AML-193 (cell line): ENCODE results near the gene PDE1C.

Experiments
- DNase-seq, 2 experiments: peaks; one replicate each; lab custom pipeline; 2025; lab: John Stamatoyannopoulos, UW

The PDE1C gene

DNA sequence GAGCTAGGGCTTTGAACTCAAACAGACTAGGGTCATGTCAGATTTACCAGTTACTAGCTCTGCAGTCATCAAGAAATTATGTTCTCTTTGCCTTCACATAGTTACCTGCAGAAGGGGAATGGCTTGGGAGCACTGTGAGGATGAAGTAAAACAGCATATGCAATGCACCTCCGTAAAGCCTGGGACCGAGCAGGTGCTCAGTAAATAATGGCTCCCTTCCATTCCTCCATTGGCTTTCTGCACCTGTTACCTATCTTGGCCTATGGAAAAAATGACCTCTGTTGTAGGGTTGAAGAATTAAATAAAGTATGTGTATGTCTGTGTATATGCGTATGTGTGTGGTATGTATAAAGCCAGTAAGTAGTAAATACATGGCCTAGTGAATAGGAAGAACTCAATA is 78.8 kb downstream of the PDE1C start:
- no peak for DNase-seq

DNA sequence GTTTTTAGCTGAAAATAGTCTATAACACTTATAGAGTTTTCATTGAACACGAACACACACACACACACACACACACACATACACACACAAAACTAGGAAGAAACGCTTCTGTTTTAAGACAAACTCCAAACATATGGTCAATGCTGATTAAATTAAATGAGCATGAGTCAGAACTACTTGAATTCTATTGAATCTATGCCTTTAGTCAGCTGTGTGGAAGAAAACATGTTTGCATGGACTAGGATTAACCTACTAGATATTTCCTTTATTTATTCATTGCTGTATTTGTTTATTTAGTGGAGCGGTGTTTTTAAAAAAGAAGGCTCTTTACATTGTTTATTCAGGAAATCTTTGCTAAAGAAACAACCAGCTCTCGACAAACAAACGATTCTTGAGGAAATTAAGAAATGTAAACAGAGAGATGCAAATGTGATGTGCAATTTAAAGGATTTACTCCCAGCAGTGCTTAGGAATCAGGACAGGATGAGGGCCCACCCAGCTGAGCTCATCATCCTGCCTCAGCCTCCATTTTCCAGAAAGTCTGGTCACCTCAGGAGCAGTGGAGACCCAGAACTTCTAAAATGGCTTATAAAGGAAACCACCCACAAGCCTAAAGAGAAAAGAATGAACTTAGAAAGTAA is 83.2 kb downstream of the PDE1C start:
- no peak for DNase-seq

DNA sequence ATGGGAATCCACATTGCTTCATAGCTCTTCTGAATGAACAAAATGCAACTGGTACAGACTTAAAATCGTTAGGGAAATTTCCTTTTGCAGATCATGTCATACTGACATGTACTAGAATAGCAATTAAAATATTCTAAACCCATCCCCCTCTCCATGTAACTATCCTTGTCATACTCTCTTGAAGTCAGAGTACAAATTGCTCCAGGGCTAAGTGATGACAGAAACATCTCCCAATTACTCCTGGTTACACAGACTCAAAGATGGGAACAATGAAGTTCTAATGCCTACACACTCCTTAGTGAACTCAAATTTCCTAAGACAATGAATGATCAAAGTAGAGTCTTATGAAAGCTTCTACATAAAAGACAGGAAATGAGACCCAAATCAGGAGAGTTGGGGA is 87.2 kb downstream of the PDE1C start:
- DNase-seq = no peak

DNA sequence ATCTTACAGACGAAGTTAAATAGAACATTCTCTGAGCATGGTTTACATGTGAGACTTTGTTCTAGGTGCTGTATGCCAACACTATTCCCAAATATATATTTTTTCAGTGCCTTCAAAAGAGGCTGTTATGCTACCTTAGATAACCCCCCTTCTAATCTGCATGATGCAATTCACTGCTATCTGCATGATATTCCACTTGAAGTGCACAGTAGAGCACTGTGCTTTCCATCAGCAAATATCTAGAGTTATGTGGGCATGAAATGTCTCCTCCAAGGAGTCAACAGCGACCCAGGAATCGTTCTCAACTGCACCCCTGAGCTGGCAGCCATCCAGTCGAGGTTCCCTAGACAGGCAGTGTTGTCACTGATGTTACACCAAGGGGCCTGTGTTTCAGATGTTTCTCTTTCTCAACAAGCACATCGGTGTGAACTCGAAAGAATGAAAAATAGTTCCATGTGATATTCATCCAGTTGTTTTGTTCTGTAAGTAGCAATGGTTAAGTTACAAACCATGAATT is 88.3 kb downstream of the PDE1C start:
- DNase-seq = no peak

DNA sequence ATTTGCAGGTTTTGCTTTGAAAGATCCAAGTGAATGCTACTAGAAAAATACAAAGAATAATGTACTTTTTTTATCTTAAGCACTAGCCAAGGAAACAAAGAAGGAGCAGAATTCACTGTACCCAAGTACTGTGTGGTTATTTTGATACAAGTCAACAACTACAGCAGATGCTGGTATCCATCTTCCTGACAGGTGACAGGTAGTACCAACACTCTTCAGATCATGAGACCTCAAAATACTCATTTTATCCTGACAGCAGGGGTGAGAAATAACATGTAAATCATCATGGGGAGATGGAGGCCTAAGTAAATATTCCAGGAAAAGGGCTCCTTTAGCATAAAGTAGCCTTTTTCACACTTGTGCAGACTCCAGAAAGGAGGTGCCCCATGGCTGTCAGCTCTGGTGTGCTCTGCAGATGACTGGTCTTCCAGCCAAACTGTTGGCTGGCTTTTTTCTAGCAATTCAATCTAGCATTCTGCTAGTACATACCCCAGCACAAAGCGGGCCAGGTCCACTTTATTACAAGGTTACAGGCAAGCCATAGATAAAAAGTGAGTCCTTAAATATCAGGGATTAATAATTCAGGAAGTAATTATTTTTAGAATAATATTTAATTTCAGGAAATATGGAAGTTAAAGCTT is 90.4 kb downstream of the PDE1C start:
- DNase-seq = no peak

DNA sequence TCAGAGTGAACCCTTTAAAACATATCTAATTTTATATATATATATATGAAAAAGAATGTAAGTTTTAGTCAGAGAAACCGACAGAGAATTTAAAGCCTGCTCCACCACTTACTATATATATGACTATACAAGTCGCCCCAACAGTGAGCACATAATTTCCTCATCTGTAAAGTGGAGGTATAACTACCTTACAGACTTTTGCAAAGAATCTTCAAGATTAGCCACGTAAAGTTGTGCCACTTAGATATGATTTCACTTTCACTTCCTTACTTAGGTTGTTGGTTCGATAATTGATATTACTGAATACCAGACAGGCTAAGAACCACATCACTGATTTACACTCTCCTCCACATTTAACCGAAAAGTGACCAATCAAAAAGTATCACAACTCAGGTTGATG is 94.7 kb downstream of the PDE1C start:
- DNase-seq = no peak

DNA sequence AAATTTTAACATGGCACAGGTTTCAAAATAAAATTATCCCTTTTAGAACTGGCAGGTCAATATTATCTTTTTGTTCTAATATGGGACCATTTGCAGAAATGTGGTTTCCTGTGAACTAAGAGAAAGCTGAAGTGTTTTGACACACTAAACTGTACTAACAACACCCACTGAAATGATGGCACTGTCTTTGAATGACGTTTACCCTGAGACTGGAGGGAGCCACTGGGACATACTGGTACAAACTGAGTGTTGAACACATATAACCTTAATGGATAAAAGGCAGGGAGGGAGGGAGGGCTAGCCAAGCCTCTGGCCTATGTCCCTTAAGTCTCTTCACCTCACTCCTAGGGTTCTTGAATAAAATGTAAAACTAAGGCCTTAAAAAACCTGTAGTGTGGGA is 95.9 kb downstream of the PDE1C start:
- DNase-seq = no peak

DNA sequence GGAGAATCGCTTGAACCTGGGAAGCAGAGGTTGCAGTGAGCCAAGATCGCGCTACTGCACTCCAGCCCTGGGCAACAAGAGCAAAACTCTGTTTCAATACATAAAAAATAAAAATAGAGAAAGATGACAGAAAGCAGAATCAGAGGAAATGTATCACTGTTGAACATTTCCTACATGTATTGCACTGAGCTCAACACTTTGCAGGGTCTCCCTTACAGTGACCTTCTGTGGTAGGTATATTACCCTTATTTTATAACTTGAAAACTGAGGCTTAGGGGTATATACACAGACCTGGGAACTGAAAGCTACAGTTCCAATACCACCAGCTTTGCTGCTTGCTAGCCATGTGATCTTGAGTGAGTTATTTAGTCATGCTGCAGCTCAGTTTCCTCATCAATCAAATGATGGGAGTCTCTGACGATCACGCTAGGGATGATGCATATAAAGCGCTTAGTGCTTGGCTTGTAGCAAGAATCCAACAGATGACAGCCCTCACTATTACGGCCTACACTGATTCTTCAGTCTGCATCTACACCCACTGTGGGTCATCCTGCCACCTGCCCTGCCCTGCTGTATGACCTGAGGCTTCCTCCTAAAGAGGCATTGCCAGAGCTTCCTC is 99.0 kb downstream of the PDE1C start:
- DNase-seq = no peak

DNA sequence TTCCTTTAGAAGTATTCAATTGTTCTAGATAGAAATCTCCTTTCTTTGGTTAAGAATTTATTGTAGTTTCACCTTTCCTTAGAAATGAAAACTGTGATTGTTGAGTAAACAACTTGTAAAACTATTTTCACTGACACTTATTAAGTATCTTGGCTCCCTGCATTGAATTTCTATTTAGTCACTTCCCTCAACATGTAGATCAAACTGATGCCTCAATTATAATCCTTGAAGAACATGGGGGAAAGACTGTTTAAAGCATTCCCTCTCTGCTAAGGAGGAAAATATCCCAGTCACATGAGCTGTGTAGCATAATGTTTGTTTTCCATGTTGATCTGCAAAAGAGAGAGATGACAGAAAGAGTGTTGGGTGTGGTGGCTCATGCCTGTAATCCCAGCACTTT is 99.7 kb downstream of the PDE1C start:
- no peak for DNase-seq

DNA sequence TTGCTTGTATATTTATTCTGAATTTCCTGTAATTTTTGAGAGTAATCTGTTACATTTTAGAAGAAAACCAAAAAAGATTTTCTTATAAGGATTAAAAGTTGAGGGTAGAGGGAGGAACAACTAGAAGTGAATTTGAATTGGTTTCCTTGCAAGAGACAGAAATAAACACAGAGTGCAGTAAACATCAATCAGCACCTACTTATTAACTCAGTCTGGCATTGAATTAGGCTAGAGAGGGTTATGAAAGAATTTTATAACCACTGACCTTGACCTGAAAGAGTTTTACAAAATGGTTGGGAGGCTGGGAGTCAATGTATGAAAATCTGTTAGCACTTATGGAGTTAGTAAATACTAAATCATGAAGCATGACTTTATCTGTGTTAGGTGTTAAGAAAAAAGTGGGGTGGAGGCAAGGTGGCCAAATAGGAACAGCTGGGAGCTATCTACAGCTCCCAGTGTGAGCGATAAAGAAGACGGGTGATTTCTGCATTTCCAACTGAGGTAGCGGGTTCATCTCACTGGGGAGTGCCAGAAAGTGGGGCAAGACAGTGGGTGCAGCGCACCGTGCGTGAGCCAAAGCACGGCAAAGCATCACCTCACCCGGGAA is 106.5 kb downstream of the PDE1C start:
- DNase-seq = no peak

DNA sequence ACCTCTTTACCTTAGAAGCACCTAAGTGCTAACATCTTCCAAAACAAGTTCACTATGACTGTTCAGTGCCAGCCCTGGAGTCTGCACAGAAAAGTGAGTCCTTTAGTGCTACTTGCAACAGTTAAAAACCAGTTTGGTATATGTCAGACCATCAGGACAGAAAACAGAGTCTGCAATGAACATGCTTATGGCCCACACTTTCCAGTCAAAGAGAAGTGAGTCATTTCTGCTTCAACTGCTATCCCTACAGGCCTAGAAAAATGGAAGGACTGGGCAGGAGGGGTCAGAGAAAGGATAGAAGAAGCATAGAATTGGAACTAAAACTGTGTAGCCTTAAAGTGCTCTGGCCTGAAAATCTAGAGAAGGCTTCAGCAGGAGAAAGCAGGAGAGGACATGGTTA is 108.0 kb downstream of the PDE1C start:
- no peak for DNase-seq

DNA sequence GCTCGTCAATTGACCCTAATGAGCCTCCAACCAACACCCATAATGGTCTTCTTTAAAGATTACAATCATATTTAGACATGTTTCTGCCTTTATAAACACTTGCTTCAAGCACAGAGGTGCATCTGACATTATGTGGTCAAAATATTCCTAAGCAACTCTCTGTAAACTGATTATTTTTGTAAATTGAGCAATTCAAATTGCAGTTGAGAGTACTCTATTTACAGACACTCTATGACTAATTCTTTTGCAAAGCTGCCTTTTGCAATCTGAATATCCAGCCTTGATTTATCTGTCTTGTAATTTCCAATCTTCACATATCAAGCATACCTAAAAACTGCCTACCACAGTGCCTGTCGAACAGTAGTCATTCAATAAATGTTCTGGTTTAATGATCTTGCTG is 112.0 kb downstream of the PDE1C start:
- DNase-seq = no peak

DNA sequence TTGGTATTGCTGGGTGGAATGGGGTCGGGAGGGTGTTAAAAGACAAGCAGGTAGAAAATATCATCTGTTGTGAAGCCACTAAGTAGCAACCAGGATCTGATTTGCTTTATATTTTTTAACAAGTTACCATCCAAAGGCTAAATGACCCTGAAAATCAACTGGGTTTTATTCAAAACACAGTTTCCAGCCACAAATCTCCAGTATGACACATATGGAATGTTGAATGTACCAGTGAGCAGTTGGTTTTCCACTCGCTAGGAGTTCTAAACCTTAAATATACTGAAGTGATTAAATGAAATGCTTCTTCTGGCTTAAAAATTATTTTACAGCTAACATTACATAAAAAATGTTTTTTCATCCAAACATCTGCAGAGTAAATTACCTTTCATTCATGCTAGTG is 112.5 kb downstream of the PDE1C start:
- DNase-seq = no peak

DNA sequence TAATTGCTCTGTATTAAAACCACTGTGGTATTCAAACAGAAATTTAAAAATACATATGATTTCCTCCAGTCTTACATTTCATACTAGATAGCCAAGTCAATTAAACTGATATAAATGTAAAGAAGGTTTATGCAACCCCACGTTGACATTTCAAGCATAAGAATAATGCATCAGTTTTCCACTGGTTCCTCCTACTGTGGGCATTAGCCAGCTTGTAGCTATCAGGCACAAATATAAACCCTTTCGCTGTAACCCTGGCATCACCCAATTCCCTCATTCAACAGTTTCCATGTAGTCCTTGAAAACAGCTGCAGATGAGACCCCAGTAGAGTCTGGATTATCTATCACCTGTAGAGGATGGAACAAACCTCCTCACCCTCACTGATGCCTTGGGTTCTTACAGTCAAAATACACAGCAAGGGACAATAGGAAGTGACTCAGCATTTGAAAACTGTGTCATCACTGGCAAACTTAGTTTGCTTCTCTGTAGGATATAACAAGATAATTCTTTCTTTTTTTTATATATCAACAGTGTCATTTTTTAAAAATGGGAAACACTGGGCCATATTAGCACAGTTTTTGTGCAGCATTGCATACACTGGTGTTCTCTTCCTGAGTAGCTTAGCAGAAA is 113.0 kb downstream of the PDE1C start:
- peak; percentile 12 to 40 for DNase-seq

DNA sequence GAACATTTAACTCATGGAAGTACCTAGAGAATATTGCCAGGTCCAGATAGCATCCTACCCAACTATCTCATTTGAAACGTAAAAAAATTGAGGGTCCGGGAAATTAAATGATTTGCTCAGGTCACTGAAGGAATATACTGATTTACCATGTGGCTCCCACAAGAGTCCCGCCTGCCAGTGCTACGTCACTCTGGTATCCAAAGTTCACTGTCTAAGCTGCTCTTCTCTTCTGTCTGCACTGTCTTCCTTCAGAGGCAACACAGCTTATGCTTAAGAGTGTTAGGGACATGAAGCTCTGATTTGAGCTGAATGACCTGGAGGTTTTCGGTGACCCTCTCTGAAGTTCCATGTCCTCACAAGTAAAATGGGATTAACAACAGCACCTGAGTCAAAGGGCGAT is 114.6 kb downstream of the PDE1C start:
- DNase-seq = no peak

DNA sequence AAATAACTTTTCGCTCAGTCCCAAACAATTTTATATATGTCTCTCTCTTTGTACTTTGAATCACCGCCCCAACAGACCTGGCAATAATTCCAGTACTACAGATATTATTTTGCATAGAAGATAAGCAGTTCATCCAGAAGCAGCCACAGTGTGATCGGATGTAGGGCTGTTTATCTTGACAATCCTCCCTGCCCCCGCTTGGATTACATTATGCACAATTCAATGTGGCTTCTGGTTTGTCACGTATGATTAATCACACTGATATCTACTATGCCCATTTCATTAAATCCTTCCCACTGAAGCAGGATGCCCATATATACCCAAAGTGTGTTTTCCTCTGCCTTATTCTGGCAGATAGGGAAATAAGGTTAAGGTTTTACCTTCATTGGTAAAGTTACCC is 115.2 kb downstream of the PDE1C start:
- no peak for DNase-seq

DNA sequence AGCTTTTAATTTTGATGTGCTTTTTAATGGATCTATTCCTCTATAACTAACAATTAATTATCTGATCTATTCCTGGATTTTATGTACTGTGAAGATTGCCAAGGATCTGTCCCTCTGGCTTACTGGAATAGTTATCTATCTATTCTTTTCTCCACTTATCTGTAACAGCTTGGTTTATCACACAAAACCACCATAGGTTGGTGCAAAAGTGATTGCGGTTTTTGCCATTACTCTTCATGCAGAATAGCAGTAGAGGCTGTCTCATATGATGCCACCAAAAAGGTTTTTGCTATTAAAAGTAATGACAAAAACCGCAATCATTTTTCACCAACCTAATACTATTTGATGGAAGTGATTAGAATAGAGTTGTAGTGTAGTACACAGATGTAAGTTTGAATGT is 115.7 kb downstream of the PDE1C start:
- DNase-seq = no peak

DNA sequence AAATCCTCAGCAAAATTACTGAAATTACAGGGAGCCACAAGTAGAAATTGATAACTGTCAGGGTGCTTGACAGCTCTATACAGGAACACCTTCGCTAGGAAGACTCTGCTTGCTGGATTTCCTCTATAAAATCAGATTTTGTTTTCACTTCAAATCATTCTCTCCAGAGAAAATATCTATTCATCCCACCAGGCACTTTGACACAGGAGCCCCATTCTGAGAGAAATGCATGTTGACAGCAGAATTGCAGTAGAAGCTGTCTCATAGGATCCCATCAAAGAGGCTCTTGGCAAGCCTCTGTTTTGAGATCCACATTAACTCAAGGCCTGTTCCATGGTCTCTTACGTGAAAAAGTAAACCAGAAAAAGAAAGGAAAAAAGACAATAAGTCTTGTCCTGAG is 116.8 kb downstream of the PDE1C start:
- DNase-seq = no peak

DNA sequence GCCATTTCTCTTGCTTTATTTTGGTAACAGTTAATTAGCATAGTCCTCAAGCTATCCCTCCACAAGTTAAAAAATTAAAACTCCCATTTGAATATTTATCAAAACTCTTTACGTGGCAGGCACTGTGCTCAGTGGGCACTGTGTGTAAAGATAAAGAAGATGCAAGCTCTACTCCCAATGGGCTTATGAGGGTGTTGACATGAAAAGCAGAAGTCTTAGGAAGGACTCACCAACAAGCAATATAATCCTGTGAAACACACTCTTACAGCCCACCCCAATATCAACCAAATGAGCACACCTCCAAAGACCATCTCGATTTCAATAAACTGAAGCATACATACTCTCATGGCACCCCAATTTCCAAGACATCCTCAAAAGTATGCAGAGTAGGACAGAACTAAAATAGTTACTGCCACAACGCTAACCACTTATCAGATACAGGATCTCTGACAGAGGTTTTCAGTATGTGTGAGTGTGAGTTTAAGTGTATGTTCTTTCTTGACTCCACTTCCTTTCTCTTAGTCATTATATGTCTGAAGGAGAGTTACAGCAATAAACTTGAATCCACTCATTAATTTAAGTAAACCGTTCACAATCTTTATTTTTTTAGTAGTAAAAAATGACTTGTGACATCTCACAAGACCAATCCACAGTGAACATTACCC is 120.0 kb downstream of the PDE1C start:
- peak in 1 of 2 experiments; percentile 21 for DNase-seq

DNA sequence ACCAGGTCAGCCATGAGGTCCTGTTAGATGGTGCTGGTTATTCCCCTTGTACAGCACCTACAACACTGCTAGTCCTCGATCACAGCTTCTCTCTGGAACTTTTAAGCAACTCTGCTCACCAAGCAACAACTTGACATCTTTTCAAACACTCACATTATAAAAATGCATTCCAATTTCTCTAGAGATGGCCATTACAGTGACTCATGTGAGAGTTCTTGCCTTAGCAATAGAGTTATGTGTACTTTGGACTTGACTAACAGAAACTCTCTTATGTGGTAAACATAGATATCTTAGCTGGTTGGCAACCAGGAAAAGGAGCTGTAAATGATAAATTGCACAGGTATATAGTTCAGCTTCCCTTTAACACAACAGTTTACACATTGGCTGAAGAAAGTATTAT is 122.2 kb downstream of the PDE1C start:
- DNase-seq = no peak

DNA sequence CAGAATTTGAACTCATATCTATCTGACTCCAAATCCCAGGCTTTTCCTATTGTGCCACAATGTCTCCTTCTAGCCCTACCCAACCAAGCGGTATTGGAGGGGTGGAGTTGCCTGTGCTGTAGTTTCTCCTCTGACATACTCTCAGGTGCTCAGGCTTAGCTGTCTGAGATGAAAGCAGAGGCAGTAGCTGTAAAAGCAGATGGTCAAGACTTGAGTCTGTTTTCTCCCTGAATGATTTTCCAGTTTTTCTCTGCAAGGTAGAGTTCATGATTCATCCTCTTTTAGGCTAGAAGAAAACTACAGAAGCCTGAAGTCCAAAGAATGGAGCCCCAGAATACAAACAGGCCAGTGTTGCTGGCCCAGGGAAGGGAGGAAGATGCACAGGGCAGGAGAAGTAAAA is 130.0 kb downstream of the PDE1C start:
- DNase-seq = no peak

DNA sequence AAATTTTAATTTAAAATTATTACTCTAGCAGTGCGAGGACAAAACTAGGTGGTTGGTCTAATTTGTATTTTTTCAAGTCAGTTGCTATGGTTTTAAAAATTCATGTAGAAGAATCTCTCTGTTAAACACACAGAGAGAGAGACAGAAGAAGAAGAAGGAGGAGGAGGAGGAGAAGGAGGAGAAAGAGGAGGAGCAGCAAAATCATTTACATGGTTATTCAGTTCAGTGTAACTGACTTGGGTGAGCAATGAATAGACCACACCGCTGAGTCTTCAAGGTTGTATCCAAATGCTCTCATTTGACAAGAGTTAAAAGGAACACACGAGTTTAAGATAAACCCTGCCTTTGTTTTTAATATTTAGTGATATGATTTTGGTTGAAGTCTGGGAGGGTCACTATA is 131.1 kb downstream of the PDE1C start:
- no peak for DNase-seq
